HEK293T (cell line): ENCODE measurements around the gene NKIRAS2.

Source experiments
- CTCF ChIA-PET: fragments of 350-600 bp; formaldehyde crosslinking; extraction: SDS; loops from one replicate; lab custom pipeline; 2021; ENCODE audit warnings: antibody characterized with exemption, inconsistent platforms; lab: Yijun Ruan, JAX
- POLR2A ChIA-PET: fragments of 350-600 bp; formaldehyde crosslinking; extraction: SDS; loops from one replicate; lab custom pipeline; 2020; ENCODE audit warnings: antibody characterized with exemption, inconsistent platforms; lab: Yijun Ruan, JAX
- DNase-seq: peaks from one replicate; pipeline ENCODE4 v3.0.0; 2012; ENCODE audit warnings: mixed read lengths; ENCODE audit errors: extremely low spot score
- ARNT ChIP-seq: fragments of 450-650 bp; IDR thresholded peaks from 2 replicates; pipeline ENCODE4 v1.6.1; 2017; ENCODE audit warnings: mild to moderate bottlenecking
- BHLHE40 ChIP-seq: fragments of 450-650 bp; IDR thresholded peaks from 2 replicates; pipeline ENCODE4 v1.6.1; 2016; ENCODE audit warnings: mild to moderate bottlenecking, moderate library complexity, borderline replicate concordance
- CTBP1 ChIP-seq: fragments of 450-650 bp; IDR thresholded peaks from 2 replicates; pipeline ENCODE4 v1.6.1; 2016; ENCODE audit warnings: borderline replicate concordance
- ELF4 ChIP-seq: fragments of 450-650 bp; IDR thresholded peaks from 2 replicates; pipeline ENCODE4 v1.6.1; 2017; ENCODE audit warnings: antibody characterized with exemption
- FOXA1 ChIP-seq: fragments of 450-650 bp; IDR thresholded peaks from 2 replicates; pipeline ENCODE4 v1.6.1; 2016; ENCODE audit warnings: mild to moderate bottlenecking
- FOXK2 ChIP-seq: fragments of 450-650 bp; IDR thresholded peaks from 2 replicates; pipeline ENCODE4 v1.6.1; 2016; ENCODE audit warnings: mild to moderate bottlenecking
- FOXM1 ChIP-seq: fragments of 450-650 bp; IDR thresholded peaks from 2 replicates; pipeline ENCODE4 v1.6.1; 2017; ENCODE audit warnings: mild to moderate bottlenecking, borderline replicate concordance
- HDGF ChIP-seq: fragments of 450-650 bp; IDR thresholded peaks from 2 replicates; pipeline ENCODE4 v1.6.1; 2017; ENCODE audit warnings: antibody characterized with exemption, borderline replicate concordance
- L3MBTL2 ChIP-seq: fragments of 450-650 bp; conservative IDR thresholded peaks from 2 replicates; pipeline ENCODE4 v1.6.1; 2016; ENCODE audit warnings: mild to moderate bottlenecking
- LEF1 ChIP-seq: fragments of 450-650 bp; IDR thresholded peaks from 2 replicates; pipeline ENCODE4 v1.6.1; 2017; ENCODE audit warnings: mild to moderate bottlenecking, borderline replicate concordance
- NFRKB ChIP-seq: fragments of 450-650 bp; IDR thresholded peaks from 2 replicates; pipeline ENCODE4 v1.6.1; 2016; ENCODE audit warnings: mild to moderate bottlenecking, moderate library complexity
- PKNOX1 ChIP-seq: fragments of 450-650 bp; IDR thresholded peaks from 2 replicates; pipeline ENCODE4 v1.6.1; 2016
- SP1 ChIP-seq: fragments of 450-650 bp; IDR thresholded peaks from 2 replicates; pipeline ENCODE4 v1.6.1; 2017
- SUZ12 ChIP-seq: fragments of 450-650 bp; IDR thresholded peaks from 2 replicates; pipeline ENCODE4 v1.6.1; 2016; ENCODE audit warnings: mild to moderate bottlenecking
- TARDBP ChIP-seq: fragments of 450-650 bp; IDR thresholded peaks from 2 replicates; pipeline ENCODE4 v1.6.1; 2016
- ZNF384 ChIP-seq: fragments of 450-650 bp; IDR thresholded peaks from 2 replicates; pipeline ENCODE4 v1.6.1; 2016

The NKIRAS2 gene

GRCh38 chr17:42047343-42047742, 27.5 kb downstream of the NKIRAS2 start:
- ChIA-PET POLR2A (no interaction called here), CTCF (no interaction called here)
- TF ChIP-seq NFRKB = no peak
- TF ChIP-seq HDGF = no peak
- TF ChIP-seq FOXM1 = no peak
- no peak for TF ChIP-seq CTBP1
- no peak for TF ChIP-seq PKNOX1
- TF ChIP-seq ARNT = no peak
- TF ChIP-seq ELF4 = no peak
- no peak for TF ChIP-seq SP1
- no peak for TF ChIP-seq FOXA1
- TF ChIP-seq LEF1 = no peak
- TF ChIP-seq BHLHE40 = no peak
- no peak for TF ChIP-seq TARDBP
- no peak for TF ChIP-seq ZNF384
- no peak for TF ChIP-seq L3MBTL2
- TF ChIP-seq SUZ12 = no peak
- no peak for TF ChIP-seq FOXK2
- no peak for DNase-seq

- DNase-seq = no peak
- ChIA-PET POLR2A (interaction anchor here (0.7 to 1.4 kb wide), 5 partner anchors 11 to 71 kb away, joined by 3 to 5 read pairs (median 4); partner anchors contain the start of genes DNAJC7 and NKIRAS2), CTCF (interaction anchor here (0.8 to 1.6 kb wide), 2 partner anchors 10 to 18 kb away, joined by 3 to 5 read pairs; no protein-coding TSS in a partner anchor)
- TF ChIP-seq FOXM1 (no peak), L3MBTL2 (no peak; the same call in 1 of the 2 replicates), HDGF (no peak), NFRKB (no peak), FOXA1 (no peak), ZNF384 (no peak), SUZ12 (no peak)
Measured at GRCh38 chr17:42049834-42050392, 30.0 kb downstream of the NKIRAS2 start.

GRCh38 chr17:42050393-42051012, 30.6 kb downstream of the NKIRAS2 start, which contains the start of gene C17orf113:
C17orf113 (minus strand) TSS chr17:42050601; CDS start chr17:42043376, 7,225 bp downstream.
- DNase-seq = peak; percentile 79
- TF ChIP-seq NFRKB = no peak
- TF ChIP-seq FOXM1 = peak; percentile 72; the same call in 1 of the 2 replicates
- POLR2A ChIA-PET = interaction anchor here (0.9 to 1.4 kb wide), 6 partner anchors 24 to 41 kb away, joined by 3 to 5 read pairs (median 4); partner anchors contain the start of genes DNAJC7 and NKIRAS2
- CTCF ChIA-PET = interaction anchor here (0.8 to 1.2 kb wide), 6 partner anchors 15 to 47 kb away, joined by 3 to 6 read pairs (median 4); partner anchors contain the start of gene DNAJC7

DNA sequence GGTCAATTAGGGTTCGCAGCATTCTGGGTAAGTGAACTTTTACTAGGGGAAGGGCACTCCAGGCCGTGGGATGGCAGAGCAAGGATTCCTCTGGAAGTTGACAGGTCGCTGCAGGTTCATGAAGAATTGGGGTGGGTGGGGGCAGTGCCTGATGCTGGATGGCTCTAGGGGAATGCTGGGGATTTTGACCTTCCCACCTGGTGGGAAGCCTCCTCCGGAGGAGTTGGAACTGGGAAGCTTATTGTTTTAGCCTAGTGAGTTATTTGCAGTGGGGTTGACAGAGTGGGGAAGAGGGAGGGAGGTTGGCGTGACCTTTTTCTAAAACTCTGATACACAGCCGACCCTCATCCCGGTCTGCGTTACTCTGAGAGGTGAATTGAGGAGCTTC, 31.1 kb downstream of the NKIRAS2 start:
- POLR2A ChIA-PET = interaction anchor here (0.9 to 1.4 kb wide), 4 partner anchors 25 to 41 kb away, joined by 3 to 4 read pairs (median 3); partner anchors contain the start of gene NKIRAS2
- CTCF ChIA-PET = interaction anchor here (0.6 to 1.2 kb wide), 7 partner anchors 14 to 93 kb away, joined by 3 to 6 read pairs (median 4); partner anchors contain the start of gene DNAJC7
- TF ChIP-seq HDGF (no peak), LEF1 (no peak), FOXK2 (no peak), BHLHE40 (no peak), NFRKB (no peak), SUZ12 (no peak), SP1 (no peak), ARNT (no peak), FOXA1 (no peak), PKNOX1 (no peak), L3MBTL2 (no peak), ELF4 (no peak), CTBP1 (no peak), TARDBP (no peak), FOXM1 (no peak)
- DNase-seq = no peak

GRCh38 chr17:42051645-42052044, 31.8 kb downstream of the NKIRAS2 start:
- ChIA-PET POLR2A (interaction anchor here (0.9 to 1.4 kb wide), 4 partner anchors 26 to 40 kb away, joined by 3 to 4 read pairs (median 3); partner anchors contain the start of gene NKIRAS2), CTCF (interaction anchor here (0.6 to 1.2 kb wide), 6 partner anchors 14 to 92 kb away, joined by 3 to 6 read pairs (median 4); partner anchors contain the start of gene DNAJC7)
- TF ChIP-seq SP1 (no peak), ARNT (no peak), PKNOX1 (no peak), FOXM1 (no peak), CTBP1 (no peak), TARDBP (no peak), NFRKB (no peak), L3MBTL2 (no peak), FOXA1 (no peak), SUZ12 (no peak), ZNF384 (no peak), LEF1 (no peak), BHLHE40 (no peak), FOXK2 (no peak), ELF4 (no peak), HDGF (no peak)
- no peak for DNase-seq

DNA sequence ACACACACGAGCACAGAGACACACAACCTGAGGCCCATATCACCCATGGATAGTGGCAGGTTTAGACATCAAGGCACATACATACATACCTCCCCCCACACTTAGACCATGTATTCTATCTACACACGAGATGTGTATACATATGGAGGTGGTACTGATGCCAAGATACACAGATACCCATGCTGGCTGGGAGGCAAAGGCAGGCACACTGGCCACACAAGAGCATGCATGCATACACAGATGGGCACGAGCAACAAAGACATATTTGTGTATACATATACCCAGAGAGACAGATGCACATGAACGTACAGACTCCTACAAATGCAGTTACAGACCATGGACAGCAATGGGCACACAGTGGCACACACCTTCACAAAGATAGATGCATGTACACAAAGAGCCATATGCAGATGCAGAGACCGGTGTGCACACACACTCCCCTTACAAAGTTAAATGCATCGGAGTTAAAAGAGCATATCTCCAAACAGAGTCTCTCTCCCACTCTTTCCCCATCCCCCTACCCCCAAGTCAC, 32.5 kb downstream of the NKIRAS2 start:
- TF ChIP-seq NFRKB = no peak
- TF ChIP-seq LEF1 = no peak
- no peak for TF ChIP-seq CTBP1
- no peak for TF ChIP-seq SP1
- TF ChIP-seq TARDBP = no peak
- TF ChIP-seq FOXM1 = no peak
- no peak for TF ChIP-seq HDGF
- TF ChIP-seq ZNF384 = no peak
- no peak for TF ChIP-seq FOXK2
- ChIA-PET CTCF (no interaction called here), POLR2A (no interaction called here)
- DNase-seq = no peak
